Astrocyte (in vitro differentiated cells and primary cell): ENCODE results near the gene SCAPER.

Experiments used
- CTCF ChIP-seq: IDR thresholded peaks from 2 replicates; pipeline ENCODE4 v1.5.1; 2011; ENCODE audit warnings: low read depth, mild to moderate bottlenecking, inconsistent platforms, low read length, moderate library complexity; ENCODE audit not compliant: insufficient read depth
- EZH2 ChIP-seq: IDR thresholded peaks from 2 replicates; pipeline ENCODE4 v1.6.1; 2012; ENCODE audit warnings: mild to moderate bottlenecking, low read length, inconsistent platforms; ENCODE audit not compliant: insufficient read depth

- TF ChIP-seq CTCF (no peak), EZH2 (no peak)
Measured at GRCh38 chr15:76875911-76876310, 29.2 kb downstream of the SCAPER start.
